Muscle layer of duodenum (tissue), 2 donors: ENCODE results near the gene MREG.
"Not testable (repeated sequence)": the region's sequence is repeated elsewhere in the genome, so short reads cannot be mapped to it uniquely, and the experiment has no call there.

ENCODE experiments used
- H3K27ac ChIP-seq: one replicate; pipeline ENCODE4 v1.7.0; 2013; ENCODE audit warnings: mild to moderate bottlenecking, low read length
- H3K27me3 ChIP-seq: one replicate; pipeline ENCODE4 v1.7.0; 2013; ENCODE audit warnings: low read depth, mild to moderate bottlenecking, control low read depth, low read length
- H3K36me3 ChIP-seq, 2 donors: one replicate each; pipeline ENCODE4 v1.7.0; 2013; ENCODE audit warnings: low read length in 2 of 2, control low read depth in 1 of 2, mild to moderate bottlenecking in 1 of 2; ENCODE audit not compliant: insufficient read depth in 2 of 2, control insufficient read depth in 1 of 2
- H3K4me1 ChIP-seq, 2 donors: one replicate each; pipeline ENCODE4 v1.7.0; 2013; ENCODE audit warnings: low read length in 2 of 2, mild to moderate bottlenecking in 2 of 2, control low read depth in 1 of 2, moderate library complexity in 1 of 2; ENCODE audit not compliant: insufficient read depth in 2 of 2, control insufficient read depth in 1 of 2
- H3K4me3 ChIP-seq, 2 donors: one replicate each; pipeline ENCODE4 v1.7.0; 2013; ENCODE audit warnings: low read length in 2 of 2, low read depth in 1 of 2, mild to moderate bottlenecking in 1 of 2
- H3K9me3 ChIP-seq, 2 donors: one replicate each; pipeline ENCODE4 v1.7.0; 2013; ENCODE audit warnings: low read length in 2 of 2, control low read depth in 1 of 2, mild to moderate bottlenecking in 1 of 2; ENCODE audit not compliant: control insufficient read depth in 1 of 2
- donor health status: healthy.

Gene MREG

GRCh38 chr2:216004697-216005283, 8.6 kb downstream of the MREG start:
- H3K27ac ChIP-seq = no peak overlapping the region
- no peaks in the 10 kb centered on the region for H3K27me3 ChIP-seq
- H3K4me1 ChIP-seq = no peaks in the 10 kb centered on the region
- no peaks in the 10 kb centered on the region for H3K36me3 ChIP-seq
- H3K9me3 ChIP-seq = no peaks in the 10 kb centered on the region
- no peak overlapping the region for H3K4me3 ChIP-seq

DNA sequence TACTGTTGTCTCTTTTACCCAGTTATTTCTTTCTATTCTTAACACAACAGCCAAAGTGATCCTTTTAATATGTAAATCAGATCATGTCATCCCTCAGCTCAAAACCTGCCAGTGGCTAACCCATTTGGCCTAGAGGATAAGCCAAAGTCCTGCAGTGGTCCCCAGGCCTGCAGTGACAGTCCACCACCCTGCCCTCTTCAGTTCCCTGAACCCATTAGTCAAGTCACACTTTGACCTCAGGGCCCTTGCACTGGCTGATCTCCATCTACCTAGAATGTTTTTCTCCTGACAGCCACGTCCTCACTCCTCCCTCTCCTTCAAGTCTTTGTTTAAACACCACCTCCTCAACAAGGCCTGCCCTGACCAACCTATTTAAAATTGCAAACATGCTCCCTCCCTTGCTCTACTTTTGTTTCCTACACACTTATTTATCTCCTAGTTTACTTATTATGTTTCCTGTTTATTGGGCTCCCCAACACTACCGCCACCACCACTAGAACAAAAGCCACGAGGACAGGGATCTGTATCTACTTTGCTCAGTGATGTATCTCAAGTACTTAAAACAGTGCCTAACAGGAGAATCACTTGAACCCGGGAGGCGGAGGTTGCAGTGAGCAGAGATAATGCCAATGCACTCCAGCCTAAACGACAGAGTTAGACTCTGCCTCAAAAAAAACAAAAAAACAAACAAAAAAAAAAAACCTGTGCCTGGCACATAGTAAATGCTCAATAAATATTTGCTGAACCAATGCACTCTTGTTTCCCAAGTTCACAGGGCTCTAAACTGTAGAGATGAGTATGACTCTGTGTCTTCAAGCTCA, 9.3 kb downstream of the MREG start:
- no peaks in the 10 kb centered on the region for H3K36me3 ChIP-seq
- H3K4me3 ChIP-seq = no peak overlapping the region
- H3K9me3 ChIP-seq = no peaks in the 10 kb centered on the region
- H3K4me1 ChIP-seq = no peaks in the 10 kb centered on the region
- no peaks in the 10 kb centered on the region for H3K27me3 ChIP-seq
- H3K27ac ChIP-seq = no peak overlapping the region

DNA sequence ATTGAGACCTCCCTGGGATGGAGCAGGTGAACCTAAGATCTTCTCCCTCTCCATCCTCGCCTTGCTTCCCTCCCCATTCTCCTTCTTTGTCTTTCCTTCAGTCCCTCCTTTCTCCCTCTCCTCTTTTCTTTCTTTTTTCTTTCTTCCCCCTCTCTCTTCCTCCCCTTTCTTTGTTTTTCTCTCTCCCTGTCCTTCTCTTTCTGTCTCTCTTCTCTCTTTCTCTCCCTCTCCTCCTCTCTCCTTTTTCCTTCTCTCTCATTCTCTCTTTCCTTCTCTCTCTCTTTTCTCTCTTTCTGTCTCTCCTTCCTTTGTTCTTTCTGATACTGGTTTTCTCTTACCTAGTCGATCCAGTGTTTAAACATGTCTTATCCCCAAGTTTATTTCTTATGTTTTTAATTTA, 10.7 kb downstream of the MREG start:
- Histone ChIP-seq H3K4me3 (no peak overlapping the region), H3K36me3 (no peaks in the 10 kb centered on the region), H3K27me3 (no peaks in the 10 kb centered on the region), H3K4me1 (no peaks in the 10 kb centered on the region), H3K27ac (no peak overlapping the region), H3K9me3 (no peaks in the 10 kb centered on the region)

- no peak overlapping the region for H3K4me3 ChIP-seq
- H3K4me1 ChIP-seq = no peaks in the 10 kb centered on the region
- H3K27me3 ChIP-seq = no peaks in the 10 kb centered on the region
- no peaks in the 10 kb centered on the region for H3K36me3 ChIP-seq
- no peaks in the 10 kb centered on the region for H3K9me3 ChIP-seq
- no peak overlapping the region for H3K27ac ChIP-seq
These were observed 11.2 kb downstream of the MREG start for GRCh38 chr2:216002101-216002678.

DNA sequence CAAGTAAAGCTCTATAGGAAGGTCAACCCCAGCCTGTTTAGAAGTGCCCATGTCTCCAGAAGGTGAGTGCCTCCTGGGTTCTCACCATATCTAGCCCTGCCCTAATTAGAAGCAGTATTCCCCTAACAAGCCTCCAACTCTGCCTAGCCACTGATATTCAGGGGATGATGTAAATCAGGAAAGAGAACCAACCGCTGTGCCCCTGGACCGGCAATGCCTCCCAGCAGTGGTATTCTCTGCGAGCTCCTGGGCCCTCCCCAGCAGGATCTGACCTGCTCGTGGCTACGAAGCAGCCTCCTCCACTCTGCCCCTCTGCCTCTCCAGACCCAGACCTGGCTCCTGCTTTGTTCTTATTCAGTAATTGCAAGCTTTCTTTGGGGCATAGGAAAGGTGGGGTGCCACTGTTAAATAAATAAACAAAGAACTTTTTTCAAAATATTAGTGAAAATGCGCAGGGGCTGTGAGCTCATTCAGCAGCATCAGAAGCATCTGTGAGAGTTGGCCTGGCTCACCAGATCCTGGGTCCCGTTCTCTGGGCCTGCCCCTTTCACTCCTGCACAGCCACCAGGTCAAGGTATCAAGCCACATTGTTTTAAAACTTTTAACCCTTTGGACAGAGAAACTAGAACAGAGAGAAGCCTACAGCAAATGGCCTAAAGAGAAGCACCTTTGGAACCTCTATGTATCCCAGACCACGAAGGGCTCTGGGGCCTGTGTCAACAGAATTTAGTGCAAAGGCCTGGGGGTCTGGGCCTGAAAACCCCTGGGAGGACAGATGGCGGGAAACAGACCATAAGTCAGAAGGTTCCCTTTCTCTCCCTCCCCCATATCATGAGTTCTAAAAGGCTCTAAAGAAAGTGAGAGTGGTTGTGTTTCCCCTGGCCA, 11.9 kb downstream of the MREG start:
- no peaks in the 10 kb centered on the region for H3K36me3 ChIP-seq
- H3K9me3 ChIP-seq = no peaks in the 10 kb centered on the region
- no peaks in the 10 kb centered on the region for H3K4me1 ChIP-seq
- H3K27me3 ChIP-seq = no peaks in the 10 kb centered on the region
- H3K27ac ChIP-seq = no peak overlapping the region
- no peak overlapping the region for H3K4me3 ChIP-seq

DNA sequence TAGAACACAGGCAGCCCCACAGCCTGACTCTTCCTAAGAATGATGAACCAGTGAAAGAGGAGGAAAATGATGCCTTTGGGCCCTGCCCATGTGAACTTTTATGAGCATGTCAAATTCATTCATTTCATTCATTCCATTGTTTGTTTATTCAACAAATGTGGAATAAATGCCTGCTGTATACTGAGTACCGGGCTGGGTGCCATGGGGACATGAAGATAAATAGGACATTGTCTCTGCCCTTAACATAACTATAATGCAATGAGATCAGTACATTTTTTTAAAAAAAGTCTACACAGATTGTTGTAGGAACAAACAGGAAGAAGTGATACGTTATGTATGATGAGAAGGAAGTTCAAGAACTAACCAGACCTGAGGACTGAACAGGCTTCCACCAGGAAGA, 14.7 kb downstream of the MREG start:
- Histone ChIP-seq H3K4me1 (no peaks in the 10 kb centered on the region), H3K27ac (no peak overlapping the region), H3K36me3 (peaks cover 0 to 7% of the 10 kb centered on the region in 2 donors), H3K9me3 (no peaks in the 10 kb centered on the region), H3K4me3 (no peak overlapping the region), H3K27me3 (no peaks in the 10 kb centered on the region)

GRCh38 chr2:215997219-215997618, 16.1 kb downstream of the MREG start:
- no peaks in the 10 kb centered on the region for H3K27me3 ChIP-seq
- no peaks in the 10 kb centered on the region for H3K4me1 ChIP-seq
- peaks cover 0 to 7% of the 10 kb centered on the region in 2 donors for H3K36me3 ChIP-seq
- H3K4me3 ChIP-seq = no peak overlapping the region
- no peaks in the 10 kb centered on the region for H3K9me3 ChIP-seq
- H3K27ac ChIP-seq = no peak overlapping the region

DNA sequence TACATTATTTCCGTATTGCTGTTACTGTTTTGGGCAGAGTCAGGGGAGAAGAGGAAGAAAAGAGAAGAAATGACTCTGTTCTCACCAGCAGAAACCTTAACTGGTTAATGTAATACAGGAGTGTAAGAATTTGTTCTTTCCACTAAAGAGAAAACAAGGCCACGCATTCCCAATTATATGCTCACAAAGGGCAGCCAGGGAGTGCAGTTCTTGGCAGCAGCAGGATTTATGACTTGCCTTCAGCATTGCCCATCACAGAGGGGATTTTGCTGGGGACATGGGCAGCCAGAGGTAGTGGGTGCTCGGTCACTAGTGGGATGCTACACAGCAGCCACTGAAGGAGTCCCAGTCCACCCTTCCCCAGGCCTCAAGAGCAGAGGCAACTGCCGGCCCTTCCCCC, 18.4 kb downstream of the MREG start:
- Histone ChIP-seq H3K27me3 (no peaks in the 10 kb centered on the region), H3K36me3 (peaks cover 0 to 7% of the 10 kb centered on the region in 2 donors), H3K4me1 (no peaks in the 10 kb centered on the region), H3K27ac (no peak overlapping the region), H3K4me3 (no peak overlapping the region), H3K9me3 (no peaks in the 10 kb centered on the region)

- not testable (repeated sequence) for H3K36me3 ChIP-seq, H3K4me1 ChIP-seq, H3K4me3 ChIP-seq, H3K27me3 ChIP-seq, H3K27ac ChIP-seq, H3K9me3 ChIP-seq
These were observed 24.7 kb downstream of the MREG start for GRCh38 chr2:215988556-215989207.

- Histone ChIP-seq H3K36me3 (no peaks in the 10 kb centered on the region), H3K27me3 (no peaks in the 10 kb centered on the region), H3K4me3 (no peak overlapping the region), H3K9me3 (no peaks in the 10 kb centered on the region), H3K4me1 (no peaks in the 10 kb centered on the region), H3K27ac (no peak overlapping the region)
These were observed 28.1 kb downstream of the MREG start for GRCh38 chr2:215985257-215985656.

DNA sequence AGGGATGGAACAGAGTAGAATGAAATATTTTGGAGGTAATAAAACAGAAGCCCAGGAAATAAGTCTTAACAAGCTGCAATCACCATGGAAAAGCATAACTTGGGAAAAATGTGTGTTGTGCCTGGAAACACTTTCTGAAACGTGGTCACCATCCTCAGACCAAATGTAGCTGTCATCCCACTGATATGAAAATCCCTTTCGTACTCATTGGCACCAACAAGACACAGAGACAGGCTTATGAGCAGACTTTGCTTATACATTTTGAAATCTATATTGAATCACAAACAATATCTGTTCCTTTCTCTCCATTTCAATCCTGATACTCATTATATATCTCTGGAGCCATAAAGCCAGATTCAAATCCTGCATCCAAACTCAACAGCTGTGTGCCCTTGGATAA, 28.7 kb downstream of the MREG start:
- H3K4me1 ChIP-seq = no peaks in the 10 kb centered on the region
- H3K36me3 ChIP-seq = no peaks in the 10 kb centered on the region
- no peaks in the 10 kb centered on the region for H3K27me3 ChIP-seq
- H3K27ac ChIP-seq = no peak overlapping the region
- H3K9me3 ChIP-seq = no peaks in the 10 kb centered on the region
- no peak overlapping the region for H3K4me3 ChIP-seq
